Erythroblast (primary cell): ENCODE results near the gene TEX101.

ENCODE experiments used
- GATA1 ChIP-seq: IDR thresholded peaks from 2 replicates; pipeline ENCODE4 v1.6.1; 2011; ENCODE audit warnings: low read depth, mild to moderate bottlenecking, control low read depth, low read length, moderate library complexity
- POLR2A ChIP-seq: IDR thresholded peaks from 2 replicates; pipeline ENCODE4 v1.6.1; 2011; ENCODE audit warnings: mild to moderate bottlenecking, low read length

DNA sequence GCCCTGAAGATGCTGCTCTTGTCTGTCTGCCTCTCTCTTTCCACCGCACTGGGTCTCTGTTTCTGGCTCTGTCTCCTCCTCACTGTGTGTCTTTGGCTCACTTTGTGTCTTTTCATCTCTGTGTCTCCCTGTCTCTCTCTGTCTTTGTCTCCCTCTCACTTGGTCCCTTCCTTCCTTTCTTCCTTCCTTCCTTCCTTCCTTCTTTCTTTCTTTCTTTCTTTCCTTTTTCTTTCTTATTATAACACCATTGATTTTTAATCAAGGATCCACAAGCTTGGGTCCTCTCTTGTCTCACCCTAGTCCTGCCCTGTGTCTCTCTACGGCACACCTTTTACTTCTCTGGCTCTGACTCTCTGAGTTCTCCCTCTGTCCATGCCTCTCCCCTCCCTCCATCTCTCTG lies 46.9 kb upstream of the TEX101 start:
- no peak for TF ChIP-seq POLR2A
- no peak for TF ChIP-seq GATA1
